ENCODE measurements around the gene SEMA4D. TPM values are rescaled to one million over a fixed set of nuclear protein-coding genes. Genes with fewer than 3 reads are reported as not detected.

Gene SEMA4D
- total RNA-seq, 3 donors from 2014 or later (not counting 1 experiment from before 2014, with no cell fraction given) = 354 to 448 (median 420) TPM

DNA sequence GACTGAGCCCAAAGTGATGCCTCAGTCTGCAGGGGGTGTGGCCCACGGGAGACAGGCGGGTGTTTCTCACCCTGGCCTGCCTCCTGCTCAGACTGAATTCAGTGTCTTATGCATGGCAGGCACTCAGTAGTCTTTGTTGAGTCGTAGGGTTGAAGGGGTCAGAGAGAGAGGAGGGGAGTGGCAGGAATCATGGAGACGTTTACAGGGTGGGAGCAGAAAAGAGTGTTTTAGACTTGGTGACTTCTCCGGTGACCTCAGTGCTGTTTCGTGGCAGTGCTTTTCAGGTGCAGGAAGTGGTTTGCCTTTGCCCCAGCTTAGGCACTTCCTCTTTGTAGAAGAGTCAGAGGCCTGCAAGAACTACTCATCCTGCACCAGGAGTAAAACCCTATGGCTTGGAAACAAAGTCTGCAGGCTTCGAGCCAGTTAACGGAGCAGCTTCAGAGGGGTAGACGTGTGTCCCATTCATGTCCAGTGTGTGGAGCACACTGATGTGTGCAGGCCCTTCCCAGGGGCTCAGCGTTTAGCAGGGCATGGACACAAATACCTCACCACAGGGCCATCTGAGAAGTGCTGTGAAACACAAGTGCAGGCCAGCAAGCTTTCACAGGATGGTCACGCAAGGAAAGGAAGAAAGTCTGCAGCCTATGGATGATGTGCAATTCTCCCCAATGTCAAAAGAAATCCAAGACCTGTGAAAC lies 24.5 kb upstream of the SEMA4D start:
- H3K36me3 ChIP-seq (ENCODE audit: control insufficient read depth, insufficient read depth, low read length) = no peaks in the 10 kb centered on the region
- H3K9me3 Mint-ChIP-seq = no peaks in the 10 kb centered on the region
- WGBS (ENCODE audit: insufficient coverage) = 1% methylated on average over 11 of the region's 11 CpGs
- H3K4me3 ChIP-seq (ENCODE audit: low read length) = no peak overlapping the region
- peaks cover 77 to 85% of the 10 kb centered on the region in 2 donors for H3K4me1 Mint-ChIP-seq
- no peaks in the 10 kb centered on the region for H3K27me3 Mint-ChIP-seq (ENCODE audit: low read depth in 2 of 2)
- H3K27me3 ChIP-seq (ENCODE audit: control insufficient read depth, insufficient read depth, low read length) = no peaks in the 10 kb centered on the region
- H3K27ac ChIP-seq (ENCODE audit: low read length) = peak overlapping the region; percentile 83
- peaks cover 93% of the 10 kb centered on the region for H3K4me1 ChIP-seq (ENCODE audit: control insufficient read depth, insufficient read depth, low read length)
- H3K9me3 ChIP-seq (ENCODE audit: control insufficient read depth, insufficient read depth, low read length) = no peaks in the 10 kb centered on the region
- DNase-seq (peak; percentile 59 to 93), ATAC-seq (peak; percentile 72 to 88 (median 85))
- TF ChIP-seq, protein P1, sequence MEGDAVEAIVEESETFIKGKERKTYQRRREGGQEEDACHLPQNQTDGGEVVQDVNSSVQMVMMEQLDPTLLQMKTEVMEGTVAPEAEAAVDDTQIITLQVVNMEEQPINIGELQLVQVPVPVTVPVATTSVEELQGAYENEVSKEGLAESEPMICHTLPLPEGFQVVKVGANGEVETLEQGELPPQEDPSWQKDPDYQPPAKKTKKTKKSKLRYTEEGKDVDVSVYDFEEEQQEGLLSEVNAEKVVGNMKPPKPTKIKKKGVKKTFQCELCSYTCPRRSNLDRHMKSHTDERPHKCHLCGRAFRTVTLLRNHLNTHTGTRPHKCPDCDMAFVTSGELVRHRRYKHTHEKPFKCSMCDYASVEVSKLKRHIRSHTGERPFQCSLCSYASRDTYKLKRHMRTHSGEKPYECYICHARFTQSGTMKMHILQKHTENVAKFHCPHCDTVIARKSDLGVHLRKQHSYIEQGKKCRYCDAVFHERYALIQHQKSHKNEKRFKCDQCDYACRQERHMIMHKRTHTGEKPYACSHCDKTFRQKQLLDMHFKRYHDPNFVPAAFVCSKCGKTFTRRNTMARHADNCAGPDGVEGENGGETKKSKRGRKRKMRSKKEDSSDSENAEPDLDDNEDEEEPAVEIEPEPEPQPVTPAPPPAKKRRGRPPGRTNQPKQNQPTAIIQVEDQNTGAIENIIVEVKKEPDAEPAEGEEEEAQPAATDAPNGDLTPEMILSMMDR (IDR thresholded peaks at IDR 0.05) = no peak
- intact Hi-C loops (cut with micrococcal nuclease) = loop anchor here (1.0 to 2.0 kb wide), 4 partner anchors 20 to 96 kb away; no protein-coding TSS in a partner anchor
- no peaks in the 10 kb centered on the region for H3K36me3 Mint-ChIP-seq
- peak overlapping the region; percentile 91 to 95 for H3K27ac Mint-ChIP-seq
- peak overlapping the region; percentile 85 for H3K4me3 Mint-ChIP-seq

DNA sequence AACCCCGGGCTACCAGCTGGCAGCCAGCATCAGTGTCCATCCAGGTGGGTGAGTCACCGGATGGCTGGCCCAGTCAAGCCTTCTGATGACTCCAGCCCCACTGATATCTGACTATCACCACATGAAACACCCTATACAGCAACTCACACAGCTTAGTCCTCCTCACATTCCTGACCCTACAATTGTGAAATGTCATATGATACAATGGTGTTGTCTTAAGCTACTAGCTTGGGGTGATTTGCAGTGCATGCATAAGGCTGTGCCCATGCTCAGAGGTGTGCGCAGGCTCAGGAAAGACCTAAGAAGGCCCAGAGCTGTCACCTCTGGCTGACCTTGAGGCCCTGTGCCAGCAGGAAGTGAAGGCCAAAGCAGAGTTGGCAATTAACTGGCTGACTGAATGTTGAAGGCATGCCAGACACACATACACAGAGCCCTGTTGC lies 21.5 kb upstream of the SEMA4D start:
- ATAC-seq (no peak), DNase-seq (no peak)
- no peaks in the 10 kb centered on the region for H3K27me3 ChIP-seq (ENCODE audit: control insufficient read depth, insufficient read depth, low read length)
- no peaks in the 10 kb centered on the region for H3K36me3 ChIP-seq (ENCODE audit: control insufficient read depth, insufficient read depth, low read length)
- Mint-ChIP-seq H3K4me3 (peak overlapping the region; percentile 42), H3K27ac (peak overlapping the region; percentile 84 to 95), H3K4me1 (peaks cover 47 to 61% of the 10 kb centered on the region in 2 donors), H3K36me3 (no peaks in the 10 kb centered on the region), H3K9me3 (no peaks in the 10 kb centered on the region), H3K27me3 (ENCODE audit: low read depth in 2 of 2) (no peaks in the 10 kb centered on the region)
- WGBS (ENCODE audit: insufficient coverage) = 81% methylated on average over 3 of the region's 3 CpGs
- H3K4me1 ChIP-seq (ENCODE audit: control insufficient read depth, insufficient read depth, low read length) = peaks cover 63% of the 10 kb centered on the region
- TF ChIP-seq, protein P1 (IDR thresholded peaks at IDR 0.05) = no peak
- H3K4me3 ChIP-seq (ENCODE audit: low read length) = no peak overlapping the region
- intact Hi-C loops (cut with micrococcal nuclease) = no loop called here
- H3K27ac ChIP-seq (ENCODE audit: low read length) = no peak overlapping the region
- no peaks in the 10 kb centered on the region for H3K9me3 ChIP-seq (ENCODE audit: control insufficient read depth, insufficient read depth, low read length)

DNA sequence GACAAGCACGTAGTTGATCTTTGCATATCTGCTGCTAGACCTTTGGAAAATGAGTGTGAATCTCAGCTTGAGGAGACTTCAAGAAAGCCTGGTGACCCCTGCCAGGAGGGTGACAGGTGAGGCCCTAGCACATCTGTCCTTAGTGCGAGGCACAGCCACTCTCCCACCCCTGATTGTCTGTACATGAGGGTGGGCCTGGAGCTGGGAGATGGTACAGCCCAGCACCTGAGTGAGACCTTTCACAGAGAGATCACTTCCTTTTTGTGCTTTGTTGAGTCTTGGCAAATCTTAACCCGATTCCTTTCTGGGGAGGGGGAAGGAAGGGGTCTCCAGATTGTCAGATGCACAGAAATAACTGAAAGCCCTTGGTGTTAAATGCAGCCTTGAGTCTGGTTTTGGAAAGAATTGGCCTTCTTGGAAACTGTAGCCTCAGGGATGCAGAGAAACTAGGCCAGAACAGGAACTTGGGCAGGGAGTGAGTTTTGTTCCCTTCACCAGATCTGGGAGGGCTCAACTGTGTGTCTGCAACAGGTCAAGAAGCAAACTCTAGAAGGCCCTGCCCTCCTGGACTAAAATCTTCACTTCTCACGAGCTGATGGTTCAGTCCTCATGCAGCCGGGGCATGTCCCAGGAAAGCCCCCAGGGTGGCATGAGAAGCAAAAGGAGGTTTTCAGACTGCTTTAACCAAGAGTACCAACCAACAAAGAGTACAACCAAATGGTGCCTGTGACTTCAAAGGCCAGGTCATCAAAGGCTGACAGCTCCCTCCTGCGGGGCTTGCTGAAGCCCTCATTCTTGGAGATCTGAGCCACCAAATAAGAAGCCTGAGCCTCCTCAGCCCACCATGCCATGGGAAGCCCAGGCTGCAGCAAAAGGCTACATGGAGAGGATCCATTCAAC lies 20.8 kb upstream of the SEMA4D start:
- DNase-seq = peak in 1 of 2 donors; percentile 49
- Histone ChIP-seq H3K27ac (ENCODE audit: low read length) (peak overlapping the region; percentile 16), H3K27me3 (ENCODE audit: control insufficient read depth, insufficient read depth, low read length) (no peaks in the 10 kb centered on the region), H3K4me3 (ENCODE audit: low read length) (no peak overlapping the region), H3K36me3 (ENCODE audit: control insufficient read depth, insufficient read depth, low read length) (no peaks in the 10 kb centered on the region), H3K9me3 (ENCODE audit: control insufficient read depth, insufficient read depth, low read length) (no peaks in the 10 kb centered on the region), H3K4me1 (ENCODE audit: control insufficient read depth, insufficient read depth, low read length) (peaks cover 56% of the 10 kb centered on the region)
- Mint-ChIP-seq H3K4me1 (peaks cover 40 to 58% of the 10 kb centered on the region in 2 donors), H3K9me3 (no peaks in the 10 kb centered on the region), H3K27me3 (ENCODE audit: low read depth in 2 of 2) (no peaks in the 10 kb centered on the region), H3K27ac (peak overlapping the region; percentile 84 to 95), H3K36me3 (no peaks in the 10 kb centered on the region), H3K4me3 (no peak overlapping the region)
- TF ChIP-seq, protein P1 (IDR thresholded peaks at IDR 0.05) = no peak
- WGBS (ENCODE audit: insufficient coverage) = 73% methylated on average over 6 of the region's 6 CpGs
- intact Hi-C loops (cut with micrococcal nuclease) = no loop called here
- ATAC-seq = no peak
